Hepatocyte (in vitro differentiated cells): ENCODE data around the gene PPP2R1A.

Source experiments
- CTCF ChIP-seq: fragments of 200-600 bp; sonication (generic); IDR thresholded peaks from 2 replicates; pipeline ENCODE4 v1.5.1; 2016; ENCODE audit warnings: antibody characterized with exemption, mild to moderate bottlenecking; ENCODE audit not compliant: poor library complexity
- EZH2 ChIP-seq: fragments of 200-600 bp; sonication (generic); IDR thresholded peaks from 2 replicates; pipeline ENCODE4 v1.6.1; 2016; ENCODE audit warnings: antibody characterized with exemption, mild to moderate bottlenecking, borderline replicate concordance

- TF ChIP-seq CTCF: no peak
- TF ChIP-seq EZH2: no peak
These were observed 838 bp downstream of the PPP2R1A start for GRCh38 chr19:52190487-52191293.
